ENCODE results near the gene TMEM115. TPM values are rescaled to one million over a fixed set of nuclear protein-coding genes. Genes with fewer than 3 reads are reported as not detected.

The TMEM115 gene
- total RNA-seq, 4 donors from 2014 or later = 56.7 to 72.4 (median 68.2) TPM

DNA sequence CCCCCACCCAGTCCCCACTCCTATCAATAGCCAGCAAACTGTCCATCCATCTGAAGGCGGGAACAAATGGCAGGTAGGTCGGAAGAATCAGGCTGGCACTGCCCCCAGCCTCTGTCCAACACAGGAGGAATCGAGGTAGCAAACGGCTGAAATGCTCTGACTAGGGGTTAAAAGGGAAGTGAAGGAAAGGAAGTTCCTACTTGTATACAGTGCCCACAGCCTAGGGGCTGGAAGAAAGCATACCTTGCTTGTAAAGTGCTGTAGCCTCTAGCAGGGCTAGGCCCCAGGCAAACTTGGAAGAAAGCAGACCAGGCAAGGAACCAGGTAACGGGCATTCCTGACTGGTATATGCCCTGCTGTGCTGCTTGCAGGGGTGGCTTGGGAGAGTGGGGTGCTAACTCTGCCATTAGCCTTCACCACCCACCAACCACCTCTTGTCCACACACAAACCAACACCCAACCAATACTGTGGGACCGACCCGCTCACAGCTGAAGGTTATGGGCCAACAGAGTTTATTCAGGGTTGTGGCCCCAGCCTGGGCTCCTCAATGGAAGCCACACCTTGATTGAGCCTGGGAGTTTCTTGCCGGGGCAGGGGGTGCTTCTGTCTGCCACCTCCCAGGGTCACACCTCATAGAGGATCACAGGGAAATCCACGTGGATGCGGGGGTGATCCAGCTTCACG, 33.7 kb downstream of the TMEM115 start:
- H3K36me3 ChIP-seq = peaks cover 3 to 35% (median 8%) of the 10 kb centered on the region in 3 donors
- TF ChIP-seq EP300 (IDR thresholded peaks at IDR 0.05) (no peak), POLR2A (IDR thresholded peaks at IDR 0.05) (no peak)
- TF ChIP-seq, protein P1, sequence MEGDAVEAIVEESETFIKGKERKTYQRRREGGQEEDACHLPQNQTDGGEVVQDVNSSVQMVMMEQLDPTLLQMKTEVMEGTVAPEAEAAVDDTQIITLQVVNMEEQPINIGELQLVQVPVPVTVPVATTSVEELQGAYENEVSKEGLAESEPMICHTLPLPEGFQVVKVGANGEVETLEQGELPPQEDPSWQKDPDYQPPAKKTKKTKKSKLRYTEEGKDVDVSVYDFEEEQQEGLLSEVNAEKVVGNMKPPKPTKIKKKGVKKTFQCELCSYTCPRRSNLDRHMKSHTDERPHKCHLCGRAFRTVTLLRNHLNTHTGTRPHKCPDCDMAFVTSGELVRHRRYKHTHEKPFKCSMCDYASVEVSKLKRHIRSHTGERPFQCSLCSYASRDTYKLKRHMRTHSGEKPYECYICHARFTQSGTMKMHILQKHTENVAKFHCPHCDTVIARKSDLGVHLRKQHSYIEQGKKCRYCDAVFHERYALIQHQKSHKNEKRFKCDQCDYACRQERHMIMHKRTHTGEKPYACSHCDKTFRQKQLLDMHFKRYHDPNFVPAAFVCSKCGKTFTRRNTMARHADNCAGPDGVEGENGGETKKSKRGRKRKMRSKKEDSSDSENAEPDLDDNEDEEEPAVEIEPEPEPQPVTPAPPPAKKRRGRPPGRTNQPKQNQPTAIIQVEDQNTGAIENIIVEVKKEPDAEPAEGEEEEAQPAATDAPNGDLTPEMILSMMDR (IDR thresholded peaks at IDR 0.05) = no peak
- WGBS, 2 donors = 80 to 82% methylated on average over 8 to 11 of the region's 11 CpGs
- H3K27ac ChIP-seq = peak overlapping the region in 2 of 4 donors; percentile 5 to 99
- H3K27me3 ChIP-seq = no peaks in the 10 kb centered on the region
- H3K4me3 ChIP-seq = no peak overlapping the region
- DNase-seq (ENCODE audit: low spot score in 2 of 2) = no peak
- peaks cover 0 to 72% (median 32%) of the 10 kb centered on the region in 4 donors for H3K4me1 ChIP-seq
- H3K9me3 ChIP-seq = no peaks in the 10 kb centered on the region

DNA sequence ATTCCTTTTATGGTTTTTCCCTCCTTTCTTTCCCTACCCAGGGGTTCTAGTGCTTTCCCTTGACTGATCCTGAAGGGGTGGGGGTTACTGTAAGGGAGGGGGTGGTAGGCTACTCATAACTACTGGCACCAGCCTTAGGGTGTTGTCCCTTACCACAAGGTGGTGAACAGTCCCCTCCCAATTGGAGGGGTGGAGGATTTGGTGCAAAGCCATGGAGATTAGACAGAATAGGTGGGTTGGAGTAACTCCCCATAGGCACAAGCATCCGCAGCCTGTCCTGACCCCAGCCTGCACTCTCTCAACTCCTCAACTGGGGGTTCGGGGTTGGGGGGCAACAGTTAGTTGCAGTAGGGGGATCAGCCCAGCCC, 34.2 kb downstream of the TMEM115 start:
- no peak for DNase-seq (ENCODE audit: low spot score in 2 of 2)
- no peaks in the 10 kb centered on the region for H3K27me3 ChIP-seq
- whole genome bisulfite sequencing, 2 donors = 73 to 83% methylated on average over 2 of the region's 2 CpGs
- H3K9me3 ChIP-seq = no peaks in the 10 kb centered on the region
- peak overlapping the region in 2 of 4 donors; percentile 5 to 99 for H3K27ac ChIP-seq
- no peak overlapping the region for H3K4me3 ChIP-seq
- H3K36me3 ChIP-seq = peaks cover 0 to 30% (median 2%) of the 10 kb centered on the region in 3 donors
- peaks cover 0 to 77% (median 36%) of the 10 kb centered on the region in 4 donors for H3K4me1 ChIP-seq
- TF ChIP-seq POLR2A (IDR thresholded peaks at IDR 0.05) (no peak), EP300 (IDR thresholded peaks at IDR 0.05) (no peak)

DNA sequence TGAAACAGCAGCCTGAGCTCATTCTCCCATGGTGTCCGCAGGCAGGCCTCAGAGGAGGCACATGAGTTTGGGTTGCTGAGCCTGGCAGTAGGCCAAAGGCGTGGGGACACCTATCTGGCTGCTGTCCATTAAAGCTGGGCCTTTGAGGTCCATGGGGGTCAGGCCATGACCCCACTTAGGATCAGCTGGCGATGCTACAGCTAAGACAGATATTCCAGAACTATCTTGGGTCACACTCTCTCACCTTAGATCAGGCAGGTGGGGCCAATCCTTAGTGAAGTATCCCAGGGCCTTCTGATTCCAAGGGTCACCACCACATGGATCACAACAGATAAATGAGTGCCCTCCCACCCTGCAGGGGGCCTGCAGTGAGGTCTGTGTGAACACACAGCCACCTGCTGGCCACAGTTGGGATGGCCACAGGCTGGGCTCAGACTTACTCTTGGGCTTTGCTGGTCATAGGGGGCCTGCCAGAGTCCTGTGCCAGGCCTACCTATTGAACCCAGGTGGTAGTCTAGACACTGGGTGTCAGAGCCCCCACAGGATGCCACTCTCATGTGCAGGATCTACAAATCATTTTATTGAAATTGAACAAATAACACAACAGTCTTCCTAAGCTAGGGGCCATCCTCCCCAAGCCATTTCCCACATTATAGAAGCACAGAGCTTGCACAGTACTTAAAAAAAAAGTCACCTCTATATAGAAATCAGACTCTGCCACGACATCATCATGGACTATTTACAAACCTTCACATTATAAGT, 34.8 kb downstream of the TMEM115 start:
- H3K27ac ChIP-seq = peak overlapping the region; percentile 72 to 99 (median 92)
- no peaks in the 10 kb centered on the region for H3K27me3 ChIP-seq
- peaks cover 0 to 29% (median 0%) of the 10 kb centered on the region in 3 donors for H3K36me3 ChIP-seq
- H3K4me1 ChIP-seq = peaks cover 0 to 83% (median 41%) of the 10 kb centered on the region in 4 donors
- WGBS, 2 donors = 19 to 22% methylated on average over 3 to 4 of the region's 4 CpGs
- no peaks in the 10 kb centered on the region for H3K9me3 ChIP-seq
- TF ChIP-seq, protein P1 (IDR thresholded peaks at IDR 0.05) = peak; percentile 69 to 89 (median 80)
- TF ChIP-seq EP300 (IDR thresholded peaks at IDR 0.05) = no peak
- DNase-seq (ENCODE audit: low spot score in 2 of 2) = peak; percentile 59 to 79
- no peak overlapping the region for H3K4me3 ChIP-seq

DNA sequence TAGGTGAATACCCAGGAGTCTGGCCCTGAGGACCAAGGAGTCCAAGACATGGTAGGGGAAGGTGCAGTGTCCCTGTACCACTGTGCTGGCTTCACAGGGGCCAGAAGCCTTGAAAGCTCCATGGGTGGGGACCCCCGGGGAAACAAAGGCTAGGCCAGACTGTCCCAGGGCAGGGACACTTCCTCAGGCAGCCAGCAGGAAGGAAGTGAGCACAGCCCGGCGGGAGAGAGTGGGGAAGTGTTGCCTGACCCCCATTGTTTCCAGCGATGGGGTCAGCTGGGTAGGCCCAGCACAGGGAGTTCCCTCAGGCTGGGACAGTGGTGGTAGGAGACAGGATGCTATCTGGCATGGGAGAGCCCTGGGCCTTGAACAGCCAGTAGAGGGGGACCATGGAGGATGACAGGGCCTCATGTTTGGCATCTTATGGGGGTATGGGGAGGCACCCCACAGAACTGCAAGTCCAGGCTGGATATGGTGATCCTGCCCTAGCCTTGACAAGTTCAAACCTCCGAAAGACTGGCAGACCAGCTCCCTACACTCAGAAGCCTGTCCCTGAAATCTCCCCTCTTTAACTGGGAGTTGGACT, 35.6 kb downstream of the TMEM115 start:
- WGBS, 2 donors = 29 to 34% methylated on average over 5 of the region's 5 CpGs
- Histone ChIP-seq H3K9me3 (no peaks in the 10 kb centered on the region), H3K27ac (peak overlapping the region; percentile 72 to 99 (median 92)), H3K4me1 (peaks cover 0 to 86% (median 47%) of the 10 kb centered on the region in 4 donors), H3K36me3 (peaks cover 0 to 32% (median 0%) of the 10 kb centered on the region in 3 donors), H3K27me3 (no peaks in the 10 kb centered on the region), H3K4me3 (no peak overlapping the region)
- TF ChIP-seq, protein P1 (IDR thresholded peaks at IDR 0.05) = peak in 2 of 5 experiments; percentile 8 to 31
- no peak for TF ChIP-seq POLR2A (IDR thresholded peaks at IDR 0.05)
- TF ChIP-seq EP300 (IDR thresholded peaks at IDR 0.05) = peak in 1 of 2 donors; percentile 53
- no peak for DNase-seq (ENCODE audit: low spot score in 2 of 2)

DNA sequence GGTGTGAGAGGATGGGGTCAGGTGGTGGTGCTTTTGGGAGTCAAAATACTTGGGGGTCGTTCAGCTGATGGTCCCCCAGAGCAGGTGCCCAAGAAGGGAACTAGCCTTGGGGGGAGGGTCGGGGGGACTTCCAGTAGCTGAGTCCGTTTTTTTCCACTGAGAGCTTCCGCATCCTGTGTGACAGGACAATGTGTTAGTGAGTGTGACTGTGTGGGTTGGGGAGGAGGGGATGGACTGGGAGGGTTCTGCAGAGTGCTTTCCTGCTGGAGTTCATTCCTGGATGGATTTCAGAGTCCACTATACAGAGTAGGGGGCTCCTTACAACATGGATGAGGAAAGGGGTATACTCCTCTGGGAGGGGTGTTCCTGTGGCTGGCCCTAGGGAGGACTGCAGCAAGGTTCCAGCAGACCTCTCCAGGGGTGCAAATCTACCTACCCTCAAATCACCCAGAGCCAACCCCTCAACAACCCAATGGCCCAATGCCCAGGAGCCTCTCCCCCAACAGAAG, 36.2 kb downstream of the TMEM115 start:
- no peak for TF ChIP-seq POLR2A (IDR thresholded peaks at IDR 0.05)
- TF ChIP-seq, protein P1 (IDR thresholded peaks at IDR 0.05) = no peak
- no peak for TF ChIP-seq EP300 (IDR thresholded peaks at IDR 0.05)
- Histone ChIP-seq H3K4me3 (no peak overlapping the region), H3K9me3 (no peaks in the 10 kb centered on the region), H3K27me3 (no peaks in the 10 kb centered on the region), H3K4me1 (peaks cover 0 to 86% (median 48%) of the 10 kb centered on the region in 4 donors), H3K36me3 (peaks cover 0 to 38% (median 0%) of the 10 kb centered on the region in 3 donors), H3K27ac (peak overlapping the region; percentile 72 to 99 (median 92))
- WGBS, 2 donors = 30 to 33% methylated on average over 4 of the region's 4 CpGs
- no peak for DNase-seq (ENCODE audit: low spot score in 2 of 2)

All from tibial nerve (tissue), 4 donors.